HEK293T (cell line): ENCODE data around the gene CUBN.

Source experiments
- CTCF ChIA-PET: fragments of 350-600 bp; formaldehyde crosslinking; extraction: SDS; loops from one replicate; lab custom pipeline; 2021; ENCODE audit warnings: antibody characterized with exemption, inconsistent platforms; lab: Yijun Ruan, JAX
- POLR2A ChIA-PET: fragments of 350-600 bp; formaldehyde crosslinking; extraction: SDS; loops from one replicate; lab custom pipeline; 2020; ENCODE audit warnings: antibody characterized with exemption, inconsistent platforms; lab: Yijun Ruan, JAX
- DNase-seq: peaks from one replicate; pipeline ENCODE4 v3.0.0; 2012; ENCODE audit warnings: mixed read lengths; ENCODE audit errors: extremely low spot score
- ARNT ChIP-seq: fragments of 450-650 bp; IDR thresholded peaks from 2 replicates; pipeline ENCODE4 v1.6.1; 2017; ENCODE audit warnings: mild to moderate bottlenecking
- BHLHE40 ChIP-seq: fragments of 450-650 bp; IDR thresholded peaks from 2 replicates; pipeline ENCODE4 v1.6.1; 2016; ENCODE audit warnings: mild to moderate bottlenecking, moderate library complexity, borderline replicate concordance
- CTBP1 ChIP-seq: fragments of 450-650 bp; IDR thresholded peaks from 2 replicates; pipeline ENCODE4 v1.6.1; 2016; ENCODE audit warnings: borderline replicate concordance
- ELF4 ChIP-seq: fragments of 450-650 bp; IDR thresholded peaks from 2 replicates; pipeline ENCODE4 v1.6.1; 2017; ENCODE audit warnings: antibody characterized with exemption
- FOXA1 ChIP-seq: fragments of 450-650 bp; IDR thresholded peaks from 2 replicates; pipeline ENCODE4 v1.6.1; 2016; ENCODE audit warnings: mild to moderate bottlenecking
- FOXK2 ChIP-seq: fragments of 450-650 bp; IDR thresholded peaks from 2 replicates; pipeline ENCODE4 v1.6.1; 2016; ENCODE audit warnings: mild to moderate bottlenecking
- FOXM1 ChIP-seq: fragments of 450-650 bp; IDR thresholded peaks from 2 replicates; pipeline ENCODE4 v1.6.1; 2017; ENCODE audit warnings: mild to moderate bottlenecking, borderline replicate concordance
- HDGF ChIP-seq: fragments of 450-650 bp; IDR thresholded peaks from 2 replicates; pipeline ENCODE4 v1.6.1; 2017; ENCODE audit warnings: antibody characterized with exemption, borderline replicate concordance
- L3MBTL2 ChIP-seq: fragments of 450-650 bp; conservative IDR thresholded peaks from 2 replicates; pipeline ENCODE4 v1.6.1; 2016; ENCODE audit warnings: mild to moderate bottlenecking
- LEF1 ChIP-seq: fragments of 450-650 bp; IDR thresholded peaks from 2 replicates; pipeline ENCODE4 v1.6.1; 2017; ENCODE audit warnings: mild to moderate bottlenecking, borderline replicate concordance
- NFRKB ChIP-seq: fragments of 450-650 bp; IDR thresholded peaks from 2 replicates; pipeline ENCODE4 v1.6.1; 2016; ENCODE audit warnings: mild to moderate bottlenecking, moderate library complexity
- PKNOX1 ChIP-seq: fragments of 450-650 bp; IDR thresholded peaks from 2 replicates; pipeline ENCODE4 v1.6.1; 2016
- SP1 ChIP-seq: fragments of 450-650 bp; IDR thresholded peaks from 2 replicates; pipeline ENCODE4 v1.6.1; 2017
- SUZ12 ChIP-seq: fragments of 450-650 bp; IDR thresholded peaks from 2 replicates; pipeline ENCODE4 v1.6.1; 2016; ENCODE audit warnings: mild to moderate bottlenecking
- TARDBP ChIP-seq: fragments of 450-650 bp; IDR thresholded peaks from 2 replicates; pipeline ENCODE4 v1.6.1; 2016
- ZNF384 ChIP-seq: fragments of 450-650 bp; IDR thresholded peaks from 2 replicates; pipeline ENCODE4 v1.6.1; 2016

The CUBN gene

GRCh38 chr10:16952610-16953009, 177.0 kb downstream of the CUBN start:
- ChIA-PET POLR2A (no interaction called here), CTCF (no interaction called here)
- no peak for DNase-seq
- no peak for TF ChIP-seq CTBP1
- no peak for TF ChIP-seq FOXK2
- no peak for TF ChIP-seq LEF1
- no peak for TF ChIP-seq L3MBTL2
- no peak for TF ChIP-seq ARNT
- TF ChIP-seq ZNF384, result no peak
- TF ChIP-seq FOXA1, result no peak

- CTCF ChIA-PET, result no interaction called here
- no peak for DNase-seq
- no peak for TF ChIP-seq CTBP1
- no peak for TF ChIP-seq LEF1
- no peak for TF ChIP-seq SP1
- TF ChIP-seq NFRKB, result no peak
- no peak for TF ChIP-seq FOXK2
- TF ChIP-seq ZNF384, result no peak
- TF ChIP-seq BHLHE40, result no peak
- no peak for TF ChIP-seq FOXM1
- no peak for TF ChIP-seq PKNOX1
- POLR2A ChIA-PET, result interaction anchor here (1.7 kb wide), 1 partner anchor 249 kb away, joined by 5 read pairs; the partner anchor contains the start of gene TRDMT1
These were observed 177.5 kb downstream of the CUBN start for GRCh38 chr10:16952080-16952479.

DNA sequence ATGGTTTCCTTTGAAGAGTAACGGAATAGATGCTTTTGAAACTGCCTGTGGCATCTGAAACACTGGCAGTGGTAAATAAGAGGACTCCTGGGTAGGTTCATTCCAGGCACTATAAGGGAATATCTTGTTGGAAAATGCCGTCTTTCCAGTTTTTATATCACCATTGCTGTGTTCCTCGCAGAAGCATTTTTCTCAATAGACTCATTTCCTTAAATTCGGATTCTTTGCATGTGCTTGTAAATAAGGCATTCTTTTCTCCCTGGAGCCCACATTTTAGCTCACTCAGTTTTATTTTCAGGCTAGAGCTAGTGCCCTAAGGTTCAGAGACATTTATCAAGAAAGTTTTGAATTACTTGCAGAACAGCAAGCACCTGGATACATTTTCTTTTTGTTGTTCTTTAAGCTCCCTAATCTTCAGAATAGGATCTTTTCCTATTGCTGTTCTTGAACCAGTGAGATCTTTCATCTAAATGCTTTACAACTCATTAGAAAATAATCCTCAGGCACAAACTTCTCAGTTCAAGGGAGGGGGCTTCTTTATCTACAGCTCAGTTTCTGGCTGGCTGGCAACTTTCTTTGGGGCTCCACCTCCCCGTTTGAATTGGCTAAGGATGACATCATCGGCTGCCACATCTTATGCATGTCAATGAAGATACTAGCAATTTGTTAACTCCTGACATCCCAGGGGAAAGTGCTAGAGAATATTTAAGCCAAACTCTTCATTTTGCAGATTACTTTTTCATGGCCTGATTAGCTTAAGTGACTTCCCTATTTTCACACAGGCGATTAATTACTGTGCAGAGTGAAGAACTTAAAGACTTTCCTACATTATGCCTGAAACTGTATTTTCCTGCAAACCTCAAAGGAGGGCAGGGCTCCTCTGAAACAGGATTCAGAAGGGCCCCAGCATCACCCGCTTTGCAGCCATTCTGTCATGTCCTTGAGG, 178.7 kb downstream of the CUBN start:
- ChIA-PET CTCF (interaction anchor here (0.6 to 0.9 kb wide), 2 partner anchors 128 to 193 kb away, joined by 3 read pairs; no protein-coding TSS in a partner anchor), POLR2A (interaction anchor here (1.1 to 1.7 kb wide), 2 partner anchors 250 to 278 kb away, joined by 4 to 5 read pairs; partner anchors contain the start of gene TRDMT1)
- peak; percentile 39 for DNase-seq
- TF ChIP-seq FOXM1 (no peak), PKNOX1 (peak; percentile 36; the same call in 1 of the 2 replicates)

GRCh38 chr10:16949816-16950215, 179.8 kb downstream of the CUBN start:
- ChIA-PET POLR2A (no interaction called here), CTCF (no interaction called here)
- no peak for DNase-seq
- TF ChIP-seq TARDBP, result no peak
- no peak for TF ChIP-seq FOXA1

DNA sequence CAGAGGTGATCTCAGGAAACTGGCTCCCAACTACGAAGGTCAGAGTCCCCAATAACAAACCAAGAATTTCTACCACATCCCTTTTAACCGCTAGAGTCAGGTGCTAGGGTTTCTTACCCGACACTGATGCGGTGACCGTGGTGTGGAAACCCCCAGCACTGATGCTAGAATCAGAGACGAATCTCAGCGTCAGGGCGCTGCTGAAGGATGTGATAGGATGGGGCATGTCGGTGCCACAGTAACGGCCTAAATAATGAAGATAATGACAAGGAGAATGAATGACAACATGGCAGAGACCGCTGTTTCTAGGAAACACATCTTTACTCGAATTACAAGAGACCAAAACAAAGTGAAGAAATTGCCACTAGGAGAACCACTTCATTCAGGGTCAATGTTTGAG, 181.2 kb downstream of the CUBN start:
- no peak for DNase-seq
- TF ChIP-seq BHLHE40 (no peak), LEF1 (no peak), PKNOX1 (no peak), NFRKB (no peak), FOXK2 (no peak), HDGF (no peak), CTBP1 (no peak), FOXM1 (no peak), TARDBP (no peak), ARNT (no peak), SP1 (no peak), FOXA1 (no peak), ZNF384 (no peak), ELF4 (no peak), L3MBTL2 (no peak), SUZ12 (no peak)
- CTCF ChIA-PET, result interaction anchor here (0.6 kb wide), 1 partner anchor 305 kb away, joined by 3 read pairs; no protein-coding TSS in a partner anchor
- POLR2A ChIA-PET, result no interaction called here

DNA sequence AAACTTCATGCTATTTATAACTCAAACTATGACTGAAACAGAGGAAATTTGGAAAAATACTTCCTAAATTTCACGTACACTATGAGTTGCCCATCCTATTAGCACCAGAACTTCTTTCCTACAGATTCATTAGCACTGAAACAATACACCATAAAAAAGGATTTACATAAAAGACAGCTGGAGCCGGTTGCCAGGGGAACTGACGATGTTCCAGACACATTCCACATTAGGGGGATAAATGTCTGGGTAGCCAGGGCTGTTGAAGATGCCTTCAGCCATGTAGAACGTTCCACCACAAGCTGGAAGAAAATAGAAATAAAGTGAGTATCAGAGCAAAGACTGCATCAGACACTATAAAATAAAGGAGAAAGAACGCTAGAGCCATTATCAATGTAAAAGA, 182.5 kb downstream of the CUBN start:
- CTCF ChIA-PET, result no interaction called here
- POLR2A ChIA-PET, result no interaction called here
- TF ChIP-seq TARDBP, result no peak
- TF ChIP-seq L3MBTL2, result no peak
- TF ChIP-seq ARNT, result no peak
- no peak for TF ChIP-seq FOXK2
- no peak for TF ChIP-seq ZNF384
- no peak for TF ChIP-seq ELF4
- no peak for TF ChIP-seq HDGF
- no peak for TF ChIP-seq NFRKB
- DNase-seq, result no peak
